NCI-H146 (cell line): ENCODE measurements around the gene FOXA1.

Source experiments
- DNase-seq: peaks from one replicate; lab custom pipeline; 2025; lab: John Stamatoyannopoulos, UW

The FOXA1 gene

DNA sequence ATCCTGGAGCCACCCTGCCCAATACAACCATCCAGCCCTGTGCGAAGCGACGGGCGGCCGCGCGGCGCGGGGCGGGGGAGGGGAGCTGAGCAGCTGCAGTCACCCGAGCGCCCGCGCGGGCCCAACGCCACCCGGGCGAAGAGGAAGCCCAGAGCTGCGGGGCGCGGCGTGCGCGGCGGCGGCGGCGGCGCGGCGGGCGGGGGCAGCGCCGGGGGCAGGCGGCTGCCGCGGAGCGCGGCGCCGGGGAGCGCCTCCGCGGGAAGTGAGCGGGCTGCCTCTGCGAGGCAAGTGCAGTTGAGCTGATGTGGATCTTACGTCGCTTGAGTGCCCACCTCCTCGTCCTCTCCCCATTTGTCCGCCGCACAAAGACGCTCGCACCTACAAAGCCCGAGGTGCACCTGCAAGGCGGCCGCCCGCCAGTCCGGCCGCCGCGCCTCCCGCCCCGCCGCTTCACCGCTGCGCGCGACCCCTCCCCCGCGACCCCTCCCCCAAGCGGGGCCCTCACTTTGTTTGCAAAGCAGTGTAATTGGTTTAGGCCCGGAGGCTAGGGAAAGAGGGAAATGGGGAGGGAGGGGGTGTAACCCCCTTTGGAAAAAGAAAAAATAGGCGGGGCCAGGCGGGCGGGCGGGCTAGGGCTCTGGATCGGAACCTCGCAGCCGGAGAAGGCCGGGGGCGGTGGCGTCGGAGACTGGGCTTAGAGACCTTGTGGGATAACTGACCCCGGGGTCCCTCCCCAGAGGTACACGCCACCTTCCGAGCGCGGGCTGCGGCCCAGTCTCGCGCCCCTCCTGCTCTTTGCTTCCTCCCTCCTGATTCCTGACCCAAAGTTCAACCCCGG is at the start of gene FOXA1, which contains the start of gene TTC6:
FOXA1 (minus strand) TSS at position 279 of the 838 bp plus-strand sequence; CDS start at position 2, 277 bp downstream.
TTC6 (plus strand) TSS at position 659 of the 838 bp plus-strand sequence. CDS start 26,436 bp downstream, outside the sequence.
- peak; percentile 93 for DNase-seq

GRCh38 chr14:37643701-37644100 is 48.7 kb upstream of the FOXA1 start:
- peak; percentile 36 for DNase-seq

DNA sequence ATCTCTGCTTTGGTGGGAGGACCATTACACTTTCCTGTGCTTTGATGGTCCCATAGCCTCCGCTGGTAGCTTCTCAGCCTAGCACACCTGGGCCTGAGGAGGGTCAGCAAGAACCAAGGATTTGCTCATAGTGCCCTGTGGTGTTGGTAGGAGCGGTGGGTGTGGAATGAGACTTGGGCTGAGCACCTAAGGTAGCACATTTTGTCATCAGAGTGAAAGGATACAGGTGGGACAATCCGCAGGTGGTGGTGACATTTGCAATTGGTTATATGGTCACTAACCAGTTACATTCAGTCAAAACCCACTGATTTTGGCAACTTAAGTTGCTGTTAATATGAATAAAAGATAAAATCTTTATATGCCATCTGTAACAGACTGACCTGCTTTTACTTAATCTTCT is 47.1 kb upstream of the FOXA1 start:
- DNase-seq = no peak

- no peak for DNase-seq
Observed at GRCh38 chr14:37641117-37641516, 46.1 kb upstream of the FOXA1 start.

- no peak for DNase-seq
Observed at GRCh38 chr14:37638599-37638998, 43.5 kb upstream of the FOXA1 start.

DNA sequence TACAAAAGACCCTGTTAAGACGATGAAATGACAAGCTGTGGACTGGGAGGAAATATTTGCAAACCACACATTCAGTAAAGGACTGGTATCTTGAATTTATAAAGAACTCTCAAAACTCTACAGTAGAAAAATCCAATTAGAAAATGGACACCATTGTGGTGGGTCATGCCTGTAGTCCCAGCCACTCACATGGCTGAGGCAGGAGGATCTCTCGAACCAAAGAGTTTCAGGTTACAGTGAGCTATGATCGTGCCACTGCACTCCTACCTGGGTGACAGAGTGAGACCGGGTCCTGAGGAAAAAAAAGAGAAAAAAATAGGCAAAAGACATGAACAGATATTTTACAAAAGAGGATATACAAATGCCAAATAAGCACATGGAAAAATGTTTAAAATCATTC is 42.3 kb upstream of the FOXA1 start:
- no peak for DNase-seq

DNA sequence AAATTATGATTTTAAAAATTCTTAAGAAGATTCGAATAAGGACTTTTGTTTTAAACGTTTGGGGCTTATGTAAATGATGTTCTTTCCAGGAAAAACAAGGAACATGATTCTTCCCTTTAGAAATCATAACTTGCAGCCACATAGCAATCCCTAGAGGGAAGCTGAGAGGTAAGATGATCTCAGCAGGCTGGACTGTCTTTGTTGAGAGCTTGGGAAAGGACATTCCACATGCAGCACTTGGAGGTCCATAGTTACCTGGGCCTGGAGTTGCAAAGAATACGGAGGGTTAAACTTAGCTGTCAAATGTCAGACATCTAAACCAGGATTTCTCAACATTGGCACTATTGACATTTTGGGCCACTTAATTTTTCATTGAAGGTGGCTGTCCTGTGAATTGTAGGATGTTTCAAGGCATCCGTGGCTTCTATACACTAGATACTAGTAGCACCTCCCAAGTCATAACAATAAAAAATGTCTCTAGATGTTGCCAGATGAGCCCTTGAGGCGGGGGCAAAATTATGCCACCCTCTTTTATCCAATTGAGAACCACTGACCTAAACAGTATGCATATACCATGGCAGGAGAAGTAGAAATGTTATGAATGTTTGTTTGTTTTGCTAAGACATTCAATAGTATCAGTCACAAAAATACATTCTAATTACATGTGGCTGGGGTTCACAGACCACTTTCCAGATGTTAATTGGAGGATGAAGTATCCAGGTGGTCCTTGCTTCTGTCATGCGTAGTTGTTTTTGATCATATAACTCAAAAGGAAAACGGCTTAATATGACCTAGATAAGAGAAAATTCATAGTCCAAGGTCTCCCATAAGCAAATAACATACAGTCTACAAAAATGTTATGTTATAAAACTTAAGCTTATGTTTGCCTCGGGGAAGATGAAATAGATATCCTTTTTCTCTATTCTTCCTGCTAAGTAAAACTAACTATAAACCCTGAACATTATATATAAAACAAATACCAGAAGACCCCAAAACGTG is 30.8 kb upstream of the FOXA1 start:
- no peak for DNase-seq

- no peak for DNase-seq
Observed at GRCh38 chr14:37623971-37624370, 28.9 kb upstream of the FOXA1 start.

- no peak for DNase-seq
Observed at GRCh38 chr14:37623426-37623951, 28.4 kb upstream of the FOXA1 start.

DNA sequence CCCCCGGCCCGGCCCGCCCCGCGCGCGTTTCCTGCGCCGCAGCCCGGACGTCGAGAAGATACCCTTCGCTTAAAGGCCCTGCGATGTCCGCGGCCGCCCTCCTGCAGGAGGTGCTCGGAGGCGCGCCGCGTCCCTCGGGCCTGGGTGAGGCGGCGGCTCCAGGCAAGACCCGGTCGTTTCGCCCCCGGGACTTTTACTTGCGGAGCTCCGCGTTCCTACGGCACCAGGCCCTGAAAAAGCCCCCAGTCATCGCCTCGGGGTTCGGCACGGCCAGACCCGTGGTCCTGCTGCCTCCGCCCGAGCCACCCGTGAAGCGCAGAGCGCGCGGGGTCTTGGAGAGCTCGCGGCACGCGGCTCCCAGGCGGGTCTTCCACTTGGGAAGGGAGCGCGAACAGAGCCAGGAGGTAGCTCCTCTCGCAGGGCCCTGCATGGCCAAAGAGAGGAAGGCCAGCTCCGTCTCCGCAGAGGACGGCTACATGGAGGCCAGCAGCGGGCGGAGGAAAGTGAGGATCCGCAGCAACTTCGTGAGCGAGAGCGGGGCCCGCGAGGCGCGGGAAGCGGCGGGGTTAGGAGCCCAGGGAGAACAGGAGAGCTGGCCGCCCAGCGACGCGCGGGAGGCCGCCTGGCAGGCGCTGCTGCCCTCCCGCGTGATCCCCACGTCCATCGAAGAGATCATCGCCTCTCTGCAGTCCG is 27.3 kb upstream of the FOXA1 start:
- DNase-seq = no peak

DNA sequence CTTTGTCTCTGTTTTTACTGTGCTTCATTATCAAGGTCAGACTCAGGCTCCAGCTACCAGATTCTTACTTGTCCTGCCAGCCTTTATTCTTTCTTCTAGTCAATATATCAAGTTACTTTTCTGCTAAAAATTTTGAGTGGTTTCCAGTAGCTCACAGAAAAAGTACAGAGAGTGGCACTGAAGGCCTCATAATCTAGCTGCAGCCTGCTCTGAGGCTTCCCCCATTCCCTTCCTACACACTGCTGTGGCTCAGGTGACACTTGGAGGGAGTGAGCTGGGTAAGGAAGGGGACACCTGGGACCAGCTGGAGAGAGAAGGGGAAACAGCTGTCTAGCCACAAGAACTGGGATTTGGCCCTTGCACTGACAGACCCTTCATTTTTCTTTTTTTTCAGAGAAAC is 25.8 kb upstream of the FOXA1 start:
- no peak for DNase-seq

DNA sequence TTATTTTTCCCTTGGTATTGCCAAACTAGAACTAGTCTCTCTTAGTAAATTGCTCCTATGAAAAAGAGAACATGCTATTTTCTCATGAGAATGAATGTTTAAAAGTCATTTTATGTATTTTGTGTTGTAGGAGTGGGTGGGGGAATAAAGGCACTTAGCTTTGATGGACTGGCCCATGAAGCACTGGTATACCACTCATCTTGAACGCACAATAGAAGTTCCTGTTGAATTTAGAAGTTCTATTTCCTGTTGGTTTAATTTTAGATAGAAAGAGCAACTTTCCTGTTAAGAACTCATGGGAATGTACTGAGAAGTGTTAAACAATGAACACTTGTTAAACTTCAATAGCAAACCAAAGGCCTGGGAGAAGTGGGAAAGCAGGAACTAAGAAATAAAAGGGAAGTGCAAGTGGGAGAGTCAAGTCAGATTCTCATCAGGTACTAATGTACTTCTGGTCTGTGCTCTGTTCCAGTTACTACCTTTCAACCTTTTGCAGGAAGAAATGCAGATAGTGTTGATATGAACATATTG is 23.5 kb upstream of the FOXA1 start:
- no peak for DNase-seq

GRCh38 chr14:37617864-37618365 is 22.9 kb upstream of the FOXA1 start:
- DNase-seq = no peak

DNA sequence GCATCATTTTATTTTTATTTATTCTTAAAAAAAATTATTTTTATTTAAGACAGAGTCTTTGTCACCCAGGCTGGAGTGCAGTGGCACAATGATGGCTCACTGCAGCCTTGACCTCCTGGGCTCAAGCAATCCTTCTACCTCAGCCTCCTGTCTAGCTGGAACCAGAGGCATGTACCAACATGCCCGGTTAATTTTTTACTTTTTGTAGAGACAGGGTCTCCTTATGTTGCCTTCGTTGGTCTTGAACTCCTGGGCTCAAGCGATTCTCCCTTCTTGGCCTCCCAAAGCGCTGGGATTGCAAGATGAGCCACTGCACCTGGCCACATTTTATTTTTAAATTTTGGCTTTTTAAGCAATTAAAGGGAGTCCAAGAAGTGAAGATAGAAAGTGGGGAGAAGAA is 21.8 kb upstream of the FOXA1 start:
- DNase-seq = no peak

DNA sequence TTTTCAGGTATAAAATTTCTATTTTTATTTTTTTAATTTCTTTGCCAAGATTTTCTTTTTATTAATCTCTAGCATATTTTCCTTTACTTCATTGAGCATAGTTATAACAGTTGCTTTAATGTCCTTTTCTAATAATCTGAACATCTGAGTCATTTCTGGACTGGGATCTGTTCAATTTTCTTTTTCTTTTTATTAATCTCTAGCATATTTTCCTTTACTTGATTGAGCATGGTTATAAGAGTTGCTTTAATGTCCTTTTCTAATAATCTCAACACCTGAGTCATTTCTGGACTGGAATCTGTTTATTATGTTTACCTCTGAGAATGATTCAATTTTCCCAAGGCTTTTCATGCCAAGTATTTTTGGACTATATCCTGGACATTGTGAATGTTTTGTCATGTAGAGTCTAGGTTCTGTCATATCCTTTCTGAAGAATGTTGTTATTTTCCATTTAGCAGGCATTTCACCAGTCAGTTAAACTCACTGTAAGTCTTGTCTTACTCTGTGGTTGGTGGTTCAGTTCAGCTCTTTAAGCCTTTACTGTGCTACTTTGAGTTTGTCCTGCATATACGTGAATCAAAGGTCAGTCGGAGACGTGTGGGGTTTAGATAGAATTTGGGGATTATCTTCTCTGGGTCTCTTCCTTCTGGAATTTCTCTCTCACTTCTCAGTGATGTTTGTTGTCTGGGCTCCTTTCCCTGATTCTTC is 20.7 kb upstream of the FOXA1 start:
- DNase-seq = no peak

DNA sequence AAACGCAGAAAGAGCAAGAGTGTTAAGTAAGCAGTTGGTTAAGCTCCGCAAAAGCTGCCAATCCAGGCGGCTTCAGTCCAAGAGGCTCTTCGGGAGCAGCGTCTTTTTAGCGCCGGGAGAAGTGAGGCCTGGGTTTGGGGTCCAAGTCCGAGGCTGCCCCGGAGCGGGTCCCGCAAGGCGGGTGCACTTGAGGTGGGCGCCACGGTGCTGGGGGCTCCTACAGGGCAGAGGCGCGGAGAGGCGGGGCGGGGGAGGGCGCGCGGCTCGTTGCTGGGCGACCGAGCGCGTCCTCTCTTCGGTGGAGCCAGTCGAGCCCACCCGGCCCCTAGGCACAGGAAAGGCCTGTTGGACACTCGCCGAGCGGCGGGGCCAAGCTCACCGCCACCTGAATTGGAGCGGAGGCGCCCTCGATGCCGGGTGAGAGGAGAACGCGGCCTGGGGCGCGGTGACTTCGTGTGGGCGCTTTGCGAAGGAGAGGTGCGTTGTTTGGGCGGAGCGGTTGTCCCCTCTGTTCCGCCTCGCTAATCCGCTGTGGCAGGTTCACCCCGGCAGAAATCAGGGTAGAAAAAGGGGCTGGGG is 16.0 kb upstream of the FOXA1 start:
- DNase-seq = no peak

GRCh38 chr14:37608649-37609048 is 13.6 kb upstream of the FOXA1 start:
- no peak for DNase-seq

GRCh38 chr14:37606678-37607077 is 11.6 kb upstream of the FOXA1 start:
- no peak for DNase-seq

DNA sequence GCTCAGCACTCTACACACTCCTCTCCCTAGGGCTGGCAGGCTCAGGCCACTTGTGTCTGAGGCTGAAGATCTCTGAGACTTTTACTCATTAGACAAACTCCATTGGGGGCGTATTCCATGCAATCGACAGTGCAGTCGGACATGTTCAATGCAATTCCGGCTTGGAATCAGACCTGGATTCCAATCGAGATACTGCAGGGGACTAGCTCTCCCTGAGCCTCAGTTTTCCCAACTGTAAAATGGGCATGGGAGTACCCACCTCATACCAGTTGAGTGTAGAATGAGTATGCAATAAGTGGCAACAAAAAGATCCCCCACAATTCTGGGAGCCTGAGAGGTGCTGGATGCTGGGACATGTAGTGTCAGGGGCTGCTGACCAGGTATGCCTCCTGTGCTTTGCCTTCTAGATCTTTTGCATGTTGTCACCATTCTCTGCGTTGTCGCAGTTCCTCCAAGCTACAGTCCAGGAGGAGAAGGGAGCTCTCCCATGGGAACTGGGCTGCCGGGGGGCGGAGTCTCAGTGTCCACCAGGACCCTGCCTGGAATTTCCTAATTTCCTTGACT is 8.7 kb upstream of the FOXA1 start:
- DNase-seq = no peak
